GM23338 (cell line): ENCODE results near the gene EXPH5. TPM values are rescaled to one million over a fixed set of nuclear protein-coding genes. Genes with fewer than 3 reads are reported as not detected.

ENCODE experiments used
- ATAC-seq: fragments of 200-7000 bp; cut with Tn5 transposase; 3 replicates; pipeline ENCODE4 v1.9.1; 2020
- DNase-seq: peaks from one replicate; pipeline ENCODE4 v3.0.0-alpha.2; 2015; ENCODE audit warnings: low spot score
- H2AFZ ChIP-seq: fragments of 200-600 bp; sonication (generic); 2 replicates; pipeline ENCODE4 v1.8.0; 2016; ENCODE audit warnings: antibody characterized with exemption, mild to moderate bottlenecking, moderate library complexity
- H3F3A ChIP-seq: fragments of 200-600 bp; sonication (generic); replicated peaks from 2 replicates; pipeline ENCODE4 v1.8.0; 2017; ENCODE audit warnings: antibody characterized with exemption, mixed run types, low read depth
- H3K27ac ChIP-seq: fragments of 200-600 bp; sonication (generic); 2 replicates; pipeline ENCODE4 v1.6.1; 2016; ENCODE audit warnings: low read depth
- H3K27me3 ChIP-seq: fragments of 200-600 bp; sonication (generic); 2 replicates; pipeline ENCODE4 v1.8.0; 2016; ENCODE audit warnings: mild to moderate bottlenecking, mixed run types, moderate library complexity; ENCODE audit not compliant: insufficient read depth
- H3K36me3 ChIP-seq: fragments of 200-600 bp; sonication (generic); 2 replicates; pipeline ENCODE4 v1.8.0; 2016; ENCODE audit warnings: mild to moderate bottlenecking; ENCODE audit not compliant: insufficient read depth
- H3K4me1 ChIP-seq: fragments of 200-600 bp; sonication (generic); 2 replicates; pipeline ENCODE4 v1.8.0; 2016; ENCODE audit warnings: mild to moderate bottlenecking, moderate library complexity; ENCODE audit not compliant: insufficient read depth
- H3K4me2 ChIP-seq: fragments of 200-600 bp; sonication (generic); 2 replicates; pipeline ENCODE4 v1.7.1; 2017; ENCODE audit warnings: mixed run types
- H3K4me3 ChIP-seq: fragments of 200-600 bp; sonication (generic); 2 replicates; pipeline ENCODE4 v1.6.1; 2016; ENCODE audit warnings: mixed run types
- H3K79me2 ChIP-seq: fragments of 200-600 bp; sonication (generic); replicated peaks from 2 replicates; pipeline ENCODE4 v1.8.0; 2017; ENCODE audit warnings: mild to moderate bottlenecking; ENCODE audit not compliant: insufficient read depth
- H3K9me2 ChIP-seq: fragments of 200-600 bp; sonication (generic); 2 replicates; pipeline ENCODE4 v1.8.0; 2017; ENCODE audit not compliant: insufficient read depth
- H4K20me1 ChIP-seq: fragments of 200-600 bp; sonication (generic); replicated peaks from 2 replicates; pipeline ENCODE4 v1.8.0; 2017; ENCODE audit warnings: mild to moderate bottlenecking; ENCODE audit not compliant: insufficient read depth
- H3K27ac Mint-ChIP-seq: 2 replicates; pipeline ENCODE4 v1.8.0; 2020; ENCODE audit warnings: inconsistent platforms, mild to moderate bottlenecking, moderate library complexity, mixed read lengths
- H3K27me3 Mint-ChIP-seq: 3 replicates; pipeline ENCODE4 v1.8.0; 2022; ENCODE audit warnings: low read depth, mild to moderate bottlenecking, moderate library complexity, mixed read lengths, inconsistent platforms; ENCODE audit not compliant: insufficient read depth, poor library complexity
- H3K36me3 Mint-ChIP-seq: 3 replicates; pipeline ENCODE4 v1.8.0; 2021; ENCODE audit warnings: low read depth, mild to moderate bottlenecking, inconsistent platforms, moderate library complexity, mixed read lengths
- H3K4me1 Mint-ChIP-seq: 3 replicates; pipeline ENCODE4 v1.8.0; 2020; ENCODE audit warnings: mild to moderate bottlenecking, inconsistent platforms, mixed read lengths
- H3K4me3 Mint-ChIP-seq: 3 replicates; pipeline ENCODE4 v1.8.0; 2021; ENCODE audit warnings: moderate library complexity, mild to moderate bottlenecking, inconsistent platforms, mixed read lengths
- H3K9me3 Mint-ChIP-seq: 3 replicates; pipeline ENCODE4 v1.8.0; 2020; ENCODE audit warnings: moderate library complexity, mild to moderate bottlenecking, inconsistent platforms, mixed read lengths
- CREB1 ChIP-seq: fragments of 250-450 bp; sonication (Bioruptor Pico); IDR thresholded peaks from 2 replicates; pipeline ENCODE4 v1.5.0; 2020; ENCODE audit warnings: low read depth, mild to moderate bottlenecking, moderate library complexity
- EZH2 ChIP-seq: fragments of 200-600 bp; sonication (generic); IDR thresholded peaks from one replicate; pipeline ENCODE4 v1.8.0; 2017; ENCODE audit warnings: antibody characterized with exemption, mild to moderate bottlenecking, low read depth; ENCODE audit not compliant: unreplicated experiment
- EZH2phosphoT487 ChIP-seq: fragments of 200-600 bp; sonication (generic); IDR thresholded peaks from one replicate; pipeline ENCODE4 v1.8.1; 2018; ENCODE audit warnings: antibody characterized with exemption; ENCODE audit not compliant: unreplicated experiment
- JUNB ChIP-seq: IDR thresholded peaks from one replicate; pipeline ENCODE4 v1.6.1; 2016; ENCODE audit warnings: antibody characterized with exemption; ENCODE audit not compliant: unreplicated experiment
- POLR2AphosphoS5 ChIP-seq: IDR thresholded peaks from 2 replicates; pipeline ENCODE4 v1.6.1; 2016; ENCODE audit warnings: antibody characterized with exemption, low read depth
- STAT1 ChIP-seq: IDR thresholded peaks from one replicate; pipeline ENCODE4 v1.6.1; 2016; ENCODE audit warnings: antibody characterized with exemption; ENCODE audit not compliant: unreplicated experiment
- ZNF114 ChIP-seq: fragments of 250-450 bp; sonication (Bioruptor Pico); IDR thresholded peaks from 2 replicates; pipeline ENCODE4 v1.5.0; 2020; ENCODE audit warnings: mild to moderate bottlenecking, moderate library complexity
- ZNF331 ChIP-seq: fragments of 250-450 bp; sonication (Bioruptor Pico); IDR thresholded peaks from 2 replicates; pipeline ENCODE4 v1.5.0; 2020; ENCODE audit warnings: low read depth, mild to moderate bottlenecking, moderate library complexity
- polyA plus RNA-seq: library from polyadenylated mRNA; unstranded; fragments of >200 nt; fragmentation: Nextera tagmentation; extraction: Ambion mirVana; gene quantifications from 2 replicates; pipeline ENCODE4 v1.2.1, GENCODE V29; 2016
- total RNA-seq: library from RNA; depleted of rRNA; stranded (reverse); fragments of >200 nt; shearing (Covaris generic); gene quantifications from 2 replicates; pipeline ENCODE4 v1.2.3, GENCODE V29; 2014
- TF ChIP-seq, protein P1 (sequence below): IDR thresholded peaks from 2 replicates; pipeline ENCODE4 v1.6.1; 2016; ENCODE audit warnings: antibody characterized with exemption
- TF ChIP-seq, protein P2 (sequence below), 2 experiments: fragments of 200-600 bp in 1 of 2; sonication (generic) in 1 of 2; conservative IDR thresholded peaks; 2 replicates each; pipeline versions ENCODE4 v1.5.1 to v1.6.1; 2016 to 2017; ENCODE audit warnings: antibody characterized with exemption in 2 of 2, low read depth in 2 of 2, mild to moderate bottlenecking in 2 of 2, moderate library complexity in 1 of 2
- TF ChIP-seq, protein P3 (sequence below): fragments of 250-450 bp; sonication (Bioruptor Pico); IDR thresholded peaks from 2 replicates; pipeline ENCODE4 v1.5.0; 2020; ENCODE audit warnings: mild to moderate bottlenecking, moderate library complexity

Gene EXPH5
- total and polyA plus RNA-seq, 2 experiments from 2014 or later: 3.6 to 12.6 TPM

DNA sequence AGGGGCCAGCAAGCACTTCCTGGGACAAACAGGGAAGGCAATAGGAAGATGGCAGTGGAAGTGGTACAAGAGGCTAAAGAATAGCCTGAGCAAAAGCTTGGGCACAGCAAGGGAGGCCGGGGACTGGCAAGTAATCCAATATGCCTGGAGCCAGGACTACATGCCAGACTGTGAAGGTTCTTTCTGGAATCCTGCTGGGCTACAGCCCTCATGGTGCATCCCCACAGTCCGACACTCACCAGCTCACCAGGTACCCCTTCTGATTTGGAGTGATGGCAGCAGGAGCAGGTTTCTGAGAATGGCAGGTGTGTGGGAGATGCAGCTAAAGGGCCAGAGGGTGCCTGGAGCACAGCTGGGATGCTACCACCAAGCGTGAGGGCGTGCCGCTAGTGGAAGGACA, 63.1 kb downstream of the EXPH5 start:
- Histone ChIP-seq H3K4me2 (no peak overlapping the region), H4K20me1 (no peaks in the 10 kb centered on the region), H3F3A (no peaks in the 10 kb centered on the region), H3K4me3 (no peak overlapping the region), H3K27me3 (no peaks in the 10 kb centered on the region), H2AFZ (no peak overlapping the region), H3K4me1 (no peaks in the 10 kb centered on the region), H3K9me2 (no peaks in the 10 kb centered on the region), H3K27ac (no peak overlapping the region), H3K36me3 (no peaks in the 10 kb centered on the region), H3K79me2 (no peaks in the 10 kb centered on the region)
- H3K27ac Mint-ChIP-seq: no peak overlapping the region
- H3K36me3 Mint-ChIP-seq: no peaks in the 10 kb centered on the region; the same call in 2 of the 3 replicates
- no peaks in the 10 kb centered on the region for H3K9me3 Mint-ChIP-seq
- H3K4me3 Mint-ChIP-seq: no peak overlapping the region
- H3K4me1 Mint-ChIP-seq: no peaks in the 10 kb centered on the region
- H3K27me3 Mint-ChIP-seq: no peaks in the 10 kb centered on the region
- no peak for TF ChIP-seq CREB1 (CRISPR knock-in tag)
- no peak for TF ChIP-seq JUNB
- TF ChIP-seq, protein P1, sequence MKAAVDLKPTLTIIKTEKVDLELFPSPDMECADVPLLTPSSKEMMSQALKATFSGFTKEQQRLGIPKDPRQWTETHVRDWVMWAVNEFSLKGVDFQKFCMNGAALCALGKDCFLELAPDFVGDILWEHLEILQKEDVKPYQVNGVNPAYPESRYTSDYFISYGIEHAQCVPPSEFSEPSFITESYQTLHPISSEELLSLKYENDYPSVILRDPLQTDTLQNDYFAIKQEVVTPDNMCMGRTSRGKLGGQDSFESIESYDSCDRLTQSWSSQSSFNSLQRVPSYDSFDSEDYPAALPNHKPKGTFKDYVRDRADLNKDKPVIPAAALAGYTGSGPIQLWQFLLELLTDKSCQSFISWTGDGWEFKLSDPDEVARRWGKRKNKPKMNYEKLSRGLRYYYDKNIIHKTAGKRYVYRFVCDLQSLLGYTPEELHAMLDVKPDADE: no peak
- TF ChIP-seq POLR2AphosphoS5: no peak
- TF ChIP-seq ZNF331 (CRISPR knock-in tag): no peak
- TF ChIP-seq EZH2phosphoT487: no peak
- TF ChIP-seq, protein P2, sequence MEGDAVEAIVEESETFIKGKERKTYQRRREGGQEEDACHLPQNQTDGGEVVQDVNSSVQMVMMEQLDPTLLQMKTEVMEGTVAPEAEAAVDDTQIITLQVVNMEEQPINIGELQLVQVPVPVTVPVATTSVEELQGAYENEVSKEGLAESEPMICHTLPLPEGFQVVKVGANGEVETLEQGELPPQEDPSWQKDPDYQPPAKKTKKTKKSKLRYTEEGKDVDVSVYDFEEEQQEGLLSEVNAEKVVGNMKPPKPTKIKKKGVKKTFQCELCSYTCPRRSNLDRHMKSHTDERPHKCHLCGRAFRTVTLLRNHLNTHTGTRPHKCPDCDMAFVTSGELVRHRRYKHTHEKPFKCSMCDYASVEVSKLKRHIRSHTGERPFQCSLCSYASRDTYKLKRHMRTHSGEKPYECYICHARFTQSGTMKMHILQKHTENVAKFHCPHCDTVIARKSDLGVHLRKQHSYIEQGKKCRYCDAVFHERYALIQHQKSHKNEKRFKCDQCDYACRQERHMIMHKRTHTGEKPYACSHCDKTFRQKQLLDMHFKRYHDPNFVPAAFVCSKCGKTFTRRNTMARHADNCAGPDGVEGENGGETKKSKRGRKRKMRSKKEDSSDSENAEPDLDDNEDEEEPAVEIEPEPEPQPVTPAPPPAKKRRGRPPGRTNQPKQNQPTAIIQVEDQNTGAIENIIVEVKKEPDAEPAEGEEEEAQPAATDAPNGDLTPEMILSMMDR (conservative IDR thresholded peaks at IDR 0.05; ENCODE audit: low read depth in 2 of 2): no peak
- DNase-seq (no peak), ATAC-seq (no peak)

DNA sequence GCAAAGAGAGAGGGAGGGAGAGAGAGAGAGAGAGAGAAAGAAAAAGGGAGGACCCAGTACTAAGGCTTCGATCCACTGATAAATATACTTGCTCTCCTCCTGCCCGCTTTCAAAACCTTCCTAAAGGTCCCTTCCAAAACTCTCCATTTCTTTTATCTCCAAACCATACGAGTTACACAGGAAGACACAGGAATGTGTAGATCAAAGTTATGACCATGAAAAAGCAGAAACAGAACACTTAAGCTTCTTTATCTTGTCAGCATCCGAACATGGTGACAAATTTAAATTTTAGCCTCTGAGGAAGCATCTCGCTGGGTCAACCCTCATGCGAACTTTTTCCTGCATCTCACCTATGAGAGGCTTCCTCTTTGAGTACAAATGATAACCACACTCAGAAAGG, 66.2 kb downstream of the EXPH5 start:
- Mint-ChIP-seq H3K36me3 (peaks cover 3% of the 10 kb centered on the region; the same call in 1 of the 3 replicates), H3K9me3 (no peaks in the 10 kb centered on the region)
- H3K4me2 ChIP-seq: no peak overlapping the region
- TF ChIP-seq, protein P3, sequence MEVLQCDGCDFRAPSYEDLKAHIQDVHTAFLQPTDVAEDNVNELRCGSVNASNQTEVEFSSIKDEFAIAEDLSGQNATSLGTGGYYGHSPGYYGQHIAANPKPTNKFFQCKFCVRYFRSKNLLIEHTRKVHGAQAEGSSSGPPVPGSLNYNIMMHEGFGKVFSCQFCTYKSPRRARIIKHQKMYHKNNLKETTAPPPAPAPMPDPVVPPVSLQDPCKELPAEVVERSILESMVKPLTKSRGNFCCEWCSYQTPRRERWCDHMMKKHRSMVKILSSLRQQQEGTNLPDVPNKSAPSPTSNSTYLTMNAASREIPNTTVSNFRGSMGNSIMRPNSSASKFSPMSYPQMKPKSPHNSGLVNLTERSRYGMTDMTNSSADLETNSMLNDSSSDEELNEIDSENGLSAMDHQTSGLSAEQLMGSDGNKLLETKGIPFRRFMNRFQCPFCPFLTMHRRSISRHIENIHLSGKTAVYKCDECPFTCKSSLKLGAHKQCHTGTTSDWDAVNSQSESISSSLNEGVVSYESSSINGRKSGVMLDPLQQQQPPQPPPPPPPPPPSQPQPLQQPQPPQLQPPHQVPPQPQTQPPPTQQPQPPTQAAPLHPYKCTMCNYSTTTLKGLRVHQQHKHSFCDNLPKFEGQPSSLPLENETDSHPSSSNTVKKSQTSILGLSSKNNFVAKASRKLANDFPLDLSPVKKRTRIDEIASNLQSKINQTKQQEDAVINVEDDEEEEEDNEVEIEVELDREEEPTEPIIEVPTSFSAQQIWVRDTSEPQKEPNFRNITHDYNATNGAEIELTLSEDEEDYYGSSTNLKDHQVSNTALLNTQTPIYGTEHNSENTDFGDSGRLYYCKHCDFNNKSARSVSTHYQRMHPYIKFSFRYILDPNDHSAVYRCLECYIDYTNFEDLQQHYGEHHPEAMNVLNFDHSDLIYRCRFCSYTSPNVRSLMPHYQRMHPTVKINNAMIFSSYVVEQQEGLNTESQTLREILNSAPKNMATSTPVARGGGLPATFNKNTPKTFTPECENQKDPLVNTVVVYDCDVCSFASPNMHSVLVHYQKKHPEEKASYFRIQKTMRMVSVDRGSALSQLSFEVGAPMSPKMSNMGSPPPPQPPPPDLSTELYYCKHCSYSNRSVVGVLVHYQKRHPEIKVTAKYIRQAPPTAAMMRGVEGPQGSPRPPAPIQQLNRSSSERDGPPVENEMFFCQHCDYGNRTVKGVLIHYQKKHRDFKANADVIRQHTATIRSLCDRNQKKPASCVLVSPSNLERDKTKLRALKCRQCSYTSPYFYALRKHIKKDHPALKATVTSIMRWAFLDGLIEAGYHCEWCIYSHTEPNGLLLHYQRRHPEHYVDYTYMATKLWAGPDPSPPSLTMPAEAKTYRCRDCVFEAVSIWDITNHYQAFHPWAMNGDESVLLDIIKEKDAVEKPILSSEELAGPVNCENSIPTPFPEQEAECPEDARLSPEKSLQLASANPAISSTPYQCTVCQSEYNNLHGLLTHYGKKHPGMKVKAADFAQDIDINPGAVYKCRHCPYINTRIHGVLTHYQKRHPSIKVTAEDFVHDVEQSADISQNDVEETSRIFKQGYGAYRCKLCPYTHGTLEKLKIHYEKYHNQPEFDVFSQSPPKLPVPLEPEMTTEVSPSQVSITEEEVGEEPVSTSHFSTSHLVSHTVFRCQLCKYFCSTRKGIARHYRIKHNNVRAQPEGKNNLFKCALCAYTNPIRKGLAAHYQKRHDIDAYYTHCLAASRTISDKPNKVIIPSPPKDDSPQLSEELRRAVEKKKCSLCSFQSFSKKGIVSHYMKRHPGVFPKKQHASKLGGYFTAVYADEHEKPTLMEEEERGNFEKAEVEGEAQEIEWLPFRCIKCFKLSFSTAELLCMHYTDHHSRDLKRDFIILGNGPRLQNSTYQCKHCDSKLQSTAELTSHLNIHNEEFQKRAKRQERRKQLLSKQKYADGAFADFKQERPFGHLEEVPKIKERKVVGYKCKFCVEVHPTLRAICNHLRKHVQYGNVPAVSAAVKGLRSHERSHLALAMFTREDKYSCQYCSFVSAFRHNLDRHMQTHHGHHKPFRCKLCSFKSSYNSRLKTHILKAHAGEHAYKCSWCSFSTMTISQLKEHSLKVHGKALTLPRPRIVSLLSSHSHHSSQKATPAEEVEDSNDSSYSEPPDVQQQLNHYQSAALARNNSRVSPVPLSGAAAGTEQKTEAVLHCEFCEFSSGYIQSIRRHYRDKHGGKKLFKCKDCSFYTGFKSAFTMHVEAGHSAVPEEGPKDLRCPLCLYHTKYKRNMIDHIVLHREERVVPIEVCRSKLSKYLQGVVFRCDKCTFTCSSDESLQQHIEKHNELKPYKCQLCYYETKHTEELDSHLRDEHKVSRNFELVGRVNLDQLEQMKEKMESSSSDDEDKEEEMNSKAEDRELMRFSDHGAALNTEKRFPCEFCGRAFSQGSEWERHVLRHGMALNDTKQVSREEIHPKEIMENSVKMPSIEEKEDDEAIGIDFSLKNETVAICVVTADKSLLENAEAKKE (CRISPR knock-in tag): no peak
- TF ChIP-seq STAT1 (no peak), CREB1 (CRISPR knock-in tag) (no peak), ZNF114 (CRISPR knock-in tag) (no peak), EZH2 (no peak), JUNB (no peak), POLR2AphosphoS5 (no peak), ZNF331 (CRISPR knock-in tag) (no peak)
- TF ChIP-seq, protein P1: no peak

More for the DNA sequence above, 66.2 kb downstream of the EXPH5 start:
- Histone ChIP-seq H3K27me3 (no peaks in the 10 kb centered on the region), H2AFZ (no peak overlapping the region), H3K79me2 (no peaks in the 10 kb centered on the region), H3K36me3 (no peaks in the 10 kb centered on the region), H3K4me1 (no peaks in the 10 kb centered on the region), H3K9me2 (no peaks in the 10 kb centered on the region), H3F3A (no peaks in the 10 kb centered on the region), H4K20me1 (no peaks in the 10 kb centered on the region), H3K27ac (0 out of 2 replicates have a peak overlapping the region, but pooled peaks have one; percentile 9), H3K4me3 (no peak overlapping the region)
- Mint-ChIP-seq H3K4me1 (no peaks in the 10 kb centered on the region), H3K27ac (no peak overlapping the region), H3K4me3 (no peak overlapping the region), H3K27me3 (no peaks in the 10 kb centered on the region)
- ATAC-seq (no peak), DNase-seq (no peak)
